Activated naive CD8-positive, alpha-beta T cell (primary cell): ENCODE measurements around the gene APBB3.
"Not testable (repeated sequence)": the region's sequence is repeated elsewhere in the genome, so short reads cannot be mapped to it uniquely, and the experiment has no call there.

Experiments used
- H3K27ac Mint-ChIP-seq: one replicate; pipeline ENCODE4 v1.8.0; 2021; ENCODE audit warnings: mixed read lengths
- H3K27me3 Mint-ChIP-seq: one replicate; pipeline ENCODE4 v1.8.0; 2021; ENCODE audit warnings: mixed read lengths
- H3K36me3 Mint-ChIP-seq: one replicate; pipeline ENCODE4 v1.8.0; 2021; ENCODE audit warnings: mixed read lengths
- H3K4me1 Mint-ChIP-seq: one replicate; pipeline ENCODE4 v1.8.0; 2021; ENCODE audit warnings: low read depth, mixed read lengths
- H3K4me3 Mint-ChIP-seq: one replicate; pipeline ENCODE4 v1.8.0; 2021; ENCODE audit warnings: mild to moderate bottlenecking, mixed read lengths
- H3K9me3 Mint-ChIP-seq: one replicate; pipeline ENCODE4 v1.8.0; 2021; ENCODE audit warnings: low read depth, mixed read lengths

The APBB3 gene

DNA sequence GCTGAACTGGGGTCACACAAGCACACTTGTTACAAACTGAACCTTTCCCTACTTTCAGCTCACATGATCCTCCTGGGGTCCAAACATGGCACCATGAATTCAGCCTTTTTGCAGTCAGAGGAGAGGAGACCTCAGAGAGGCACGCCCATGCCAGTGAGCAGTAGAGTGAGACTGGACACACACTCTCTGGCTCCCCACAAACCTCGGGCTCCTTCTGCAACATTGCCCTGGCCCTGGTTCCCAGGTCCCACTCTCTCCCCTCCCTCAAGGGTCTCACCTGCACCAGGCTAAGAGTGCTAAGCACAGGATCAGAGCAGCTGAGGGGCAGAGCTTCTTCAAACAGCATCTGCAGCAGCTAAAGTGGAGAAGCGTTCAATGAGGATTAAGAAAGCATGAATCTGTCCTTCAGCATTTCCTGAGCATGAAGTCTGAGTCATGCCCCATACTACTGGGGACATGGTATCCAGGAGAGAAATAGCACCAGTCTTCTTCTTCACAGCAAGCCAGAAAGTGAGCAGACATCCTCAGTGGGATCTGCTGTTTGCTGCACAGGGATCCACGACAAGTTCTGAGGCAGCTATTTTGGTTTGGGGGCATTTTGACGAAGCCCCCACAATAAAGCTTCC is 27.5 kb upstream of the APBB3 start:
- no peaks in the 10 kb centered on the region for H3K9me3 Mint-ChIP-seq
- no peaks in the 10 kb centered on the region for H3K27me3 Mint-ChIP-seq
- H3K4me1 Mint-ChIP-seq: no peaks in the 10 kb centered on the region
- no peak overlapping the region for H3K27ac Mint-ChIP-seq
- no peaks in the 10 kb centered on the region for H3K36me3 Mint-ChIP-seq
- no peak overlapping the region for H3K4me3 Mint-ChIP-seq

DNA sequence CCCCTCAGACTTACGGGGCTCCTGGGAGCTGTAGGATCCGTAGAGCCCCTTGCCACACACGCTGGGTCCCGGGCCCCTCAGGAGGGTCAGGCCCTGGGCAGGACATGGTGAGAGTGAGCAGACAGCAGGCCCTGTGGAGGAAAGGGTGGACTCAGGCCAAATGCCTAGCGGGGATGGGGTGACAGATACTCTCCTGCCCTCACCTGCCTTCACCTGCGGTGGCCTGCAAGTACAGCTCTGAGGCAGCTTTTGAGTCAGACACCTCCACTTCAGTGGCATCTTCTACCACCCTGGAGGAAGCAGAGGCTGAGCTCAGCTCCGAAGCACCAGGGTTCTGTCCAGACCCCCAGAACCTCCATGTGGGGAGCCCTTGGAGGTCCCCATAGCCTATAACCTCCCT is 26.5 kb upstream of the APBB3 start:
- Mint-ChIP-seq H3K4me1 (no peaks in the 10 kb centered on the region), H3K36me3 (no peaks in the 10 kb centered on the region), H3K4me3 (no peak overlapping the region), H3K27ac (no peak overlapping the region), H3K9me3 (no peaks in the 10 kb centered on the region), H3K27me3 (no peaks in the 10 kb centered on the region)

DNA sequence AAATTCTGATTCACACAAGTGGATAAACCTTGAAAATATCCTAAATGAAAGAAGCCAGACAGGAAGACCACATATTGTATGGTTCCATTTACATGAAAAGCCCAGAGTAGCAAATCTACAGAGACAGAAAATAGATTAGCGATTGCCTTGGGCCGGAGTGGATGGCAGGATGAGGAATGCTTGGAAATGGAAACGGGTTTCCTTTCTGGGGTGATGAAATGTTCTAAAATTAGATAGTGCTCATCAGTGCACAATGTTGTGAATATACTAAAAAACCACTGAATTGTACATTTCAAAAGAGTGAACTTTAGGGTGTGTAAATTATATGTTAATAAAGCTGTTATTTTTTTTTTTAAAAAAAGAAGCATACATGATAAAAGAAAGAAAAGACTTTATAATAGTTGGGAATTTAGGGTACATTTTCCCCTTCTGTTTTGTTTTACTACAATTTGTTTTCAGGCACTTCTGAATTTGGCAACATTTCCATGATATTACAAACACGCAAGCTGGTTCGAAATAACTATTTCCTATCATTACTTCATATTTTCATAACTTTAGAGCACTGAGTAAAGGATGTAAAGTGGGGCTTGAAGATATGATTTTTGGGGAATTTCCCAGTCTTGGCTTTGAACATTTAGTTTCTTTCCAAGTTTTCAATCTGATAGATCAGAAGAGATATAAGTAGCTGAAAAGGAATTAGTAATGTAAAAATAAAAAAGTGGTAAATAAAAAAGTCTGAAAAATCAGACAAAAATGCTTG is 24.1 kb upstream of the APBB3 start:
- peaks cover 6% of the 10 kb centered on the region for H3K9me3 Mint-ChIP-seq
- no peak overlapping the region for H3K27ac Mint-ChIP-seq
- no peaks in the 10 kb centered on the region for H3K27me3 Mint-ChIP-seq
- peaks cover 2% of the 10 kb centered on the region for H3K36me3 Mint-ChIP-seq
- H3K4me3 Mint-ChIP-seq: no peak overlapping the region
- H3K4me1 Mint-ChIP-seq: no peaks in the 10 kb centered on the region

DNA sequence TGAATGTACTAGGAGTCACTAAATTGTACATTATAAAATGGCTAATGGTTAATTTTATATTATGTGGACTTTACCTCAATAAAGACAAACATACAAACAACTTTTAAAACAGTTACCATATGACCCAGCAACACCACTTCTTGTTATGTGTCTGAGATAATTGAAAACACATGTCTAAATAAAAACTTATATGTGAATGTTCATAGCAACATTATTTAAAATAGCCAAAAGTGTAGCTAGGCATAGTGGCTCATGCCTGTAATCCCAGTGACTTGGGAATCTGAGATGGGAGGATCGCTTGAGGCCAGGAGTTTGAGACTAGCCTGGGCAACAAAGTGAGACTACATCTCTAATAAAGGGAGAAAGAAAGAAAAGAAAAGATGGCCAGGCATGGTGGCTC is 23.1 kb upstream of the APBB3 start:
- Mint-ChIP-seq H3K27me3 (peaks cover 2% of the 10 kb centered on the region), H3K4me3 (no peak overlapping the region), H3K9me3 (peaks cover 8% of the 10 kb centered on the region), H3K36me3 (peaks cover 5% of the 10 kb centered on the region), H3K4me1 (no peaks in the 10 kb centered on the region), H3K27ac (no peak overlapping the region)

DNA sequence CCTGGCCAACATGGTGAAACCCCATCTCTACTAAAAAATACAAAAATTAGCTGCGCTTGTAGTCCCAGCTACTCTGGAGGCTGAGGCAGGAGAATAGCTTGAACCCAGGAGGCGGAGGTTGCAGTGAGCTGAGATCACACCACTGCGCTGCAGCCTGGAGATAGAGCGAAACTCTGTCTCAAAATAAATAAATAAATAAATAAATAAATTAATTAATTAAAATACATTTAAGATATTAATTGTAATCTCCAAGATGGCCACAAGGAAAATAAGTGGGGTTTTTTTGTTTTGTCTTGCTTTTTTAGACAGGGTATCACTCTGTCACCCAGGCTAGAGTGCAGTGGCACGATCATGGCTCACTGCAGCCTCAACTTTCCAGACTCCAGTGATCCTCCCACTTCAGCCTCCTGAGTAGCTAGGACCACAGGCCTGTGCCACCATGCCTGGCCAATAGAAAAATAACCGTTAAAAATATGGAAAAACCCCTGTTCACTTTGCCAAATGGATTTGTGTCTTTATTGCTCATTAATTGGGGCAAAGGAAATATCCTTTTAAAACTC is 14.9 kb upstream of the APBB3 start:
- not testable (repeated sequence) for H3K4me3 Mint-ChIP-seq, H3K9me3 Mint-ChIP-seq, H3K27me3 Mint-ChIP-seq, H3K36me3 Mint-ChIP-seq, H3K4me1 Mint-ChIP-seq, H3K27ac Mint-ChIP-seq

DNA sequence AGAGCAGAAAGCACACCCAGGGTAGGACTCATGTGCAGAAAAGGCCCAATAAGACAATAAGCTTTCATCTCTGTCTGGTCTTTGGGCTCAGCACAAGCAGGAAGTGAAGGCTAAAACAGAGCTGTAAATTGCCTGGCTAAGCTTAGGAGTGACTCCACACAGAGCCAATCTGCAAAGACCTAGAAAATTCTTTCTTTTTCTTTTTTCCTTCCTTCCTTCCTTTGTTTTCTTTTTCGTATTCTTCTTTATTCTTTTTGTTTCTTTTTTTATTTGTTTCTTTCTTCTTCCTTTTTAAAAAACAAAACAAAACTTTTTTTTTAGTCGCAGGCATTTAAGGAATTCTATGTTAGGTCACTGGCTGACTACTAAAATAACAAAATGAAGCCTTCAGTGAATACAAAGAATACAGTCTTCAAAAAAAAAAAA is 12.4 kb upstream of the APBB3 start:
- H3K4me1 Mint-ChIP-seq: peaks cover 8% of the 10 kb centered on the region
- no peaks in the 10 kb centered on the region for H3K36me3 Mint-ChIP-seq
- H3K4me3 Mint-ChIP-seq: no peak overlapping the region
- peaks cover 2% of the 10 kb centered on the region for H3K27me3 Mint-ChIP-seq
- H3K27ac Mint-ChIP-seq: no peak overlapping the region
- no peaks in the 10 kb centered on the region for H3K9me3 Mint-ChIP-seq

DNA sequence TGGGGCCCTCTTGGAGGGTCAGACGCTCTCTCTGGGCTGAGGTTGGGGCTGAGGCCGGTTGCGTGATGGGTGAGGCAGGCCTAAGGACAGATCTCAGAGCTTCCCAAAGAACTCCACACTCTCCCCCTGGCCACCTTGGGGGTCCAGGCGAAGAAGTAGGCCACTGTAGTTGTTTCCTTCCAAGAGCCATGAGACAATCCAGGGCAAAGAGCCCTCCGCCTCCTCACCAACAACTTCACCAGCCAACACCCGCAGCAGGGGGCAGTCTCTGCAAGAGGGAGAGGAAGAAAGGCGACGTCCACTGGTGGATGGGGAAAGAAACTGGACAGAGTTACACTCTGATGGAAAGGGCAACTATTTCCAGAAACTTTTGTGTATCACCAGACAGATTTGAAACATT is 10.9 kb upstream of the APBB3 start:
- no peak overlapping the region for H3K4me3 Mint-ChIP-seq
- peaks cover 2% of the 10 kb centered on the region for H3K36me3 Mint-ChIP-seq
- H3K9me3 Mint-ChIP-seq: no peaks in the 10 kb centered on the region
- H3K27ac Mint-ChIP-seq: no peak overlapping the region
- peaks cover 9% of the 10 kb centered on the region for H3K4me1 Mint-ChIP-seq
- no peaks in the 10 kb centered on the region for H3K27me3 Mint-ChIP-seq

DNA sequence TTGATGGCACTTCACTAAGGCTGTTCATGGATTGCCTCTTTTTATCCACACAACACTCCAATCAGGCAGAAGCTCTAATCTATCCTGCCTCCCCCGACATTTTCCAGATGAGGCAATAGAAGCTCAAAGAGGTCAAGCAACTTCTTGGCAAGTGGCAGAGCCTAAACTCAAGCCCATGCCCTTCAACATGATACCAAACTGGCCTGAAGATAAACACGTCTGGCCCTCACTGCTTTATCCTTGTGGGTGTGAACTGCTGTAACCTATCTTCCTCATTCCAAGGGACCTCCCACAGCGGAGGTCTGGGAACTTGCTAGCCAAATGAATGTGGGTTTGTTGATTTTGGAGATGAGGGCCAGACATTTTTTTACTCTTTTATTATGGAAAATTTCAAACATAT is 9.8 kb upstream of the APBB3 start:
- no peak overlapping the region for H3K4me3 Mint-ChIP-seq
- no peak overlapping the region for H3K27ac Mint-ChIP-seq
- no peaks in the 10 kb centered on the region for H3K9me3 Mint-ChIP-seq
- no peaks in the 10 kb centered on the region for H3K27me3 Mint-ChIP-seq
- peaks cover 18% of the 10 kb centered on the region for H3K4me1 Mint-ChIP-seq
- H3K36me3 Mint-ChIP-seq: peaks cover 2% of the 10 kb centered on the region

DNA sequence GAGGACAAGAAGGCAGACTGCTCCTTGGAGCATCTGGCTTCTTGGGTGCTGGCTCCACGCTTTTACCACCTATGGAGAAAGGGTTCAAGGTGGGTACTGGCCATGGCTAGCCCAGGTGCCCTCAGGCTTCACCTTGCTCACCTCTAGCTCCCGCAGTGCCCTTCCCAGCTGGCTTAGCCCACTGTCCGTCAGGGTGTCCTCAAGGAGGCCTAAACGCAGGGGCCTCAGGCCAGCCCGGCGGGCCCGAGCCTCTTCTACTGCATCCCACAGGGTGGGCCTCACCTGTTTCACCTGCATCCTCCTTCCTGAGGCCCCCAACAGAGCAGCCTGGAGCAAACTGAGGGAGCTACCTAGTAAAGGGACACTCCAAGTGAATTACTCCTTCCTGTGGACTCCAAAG is 9.3 kb upstream of the APBB3 start:
- Mint-ChIP-seq H3K27ac (no peak overlapping the region), H3K36me3 (peaks cover 2% of the 10 kb centered on the region), H3K4me3 (no peak overlapping the region), H3K4me1 (peaks cover 23% of the 10 kb centered on the region), H3K9me3 (no peaks in the 10 kb centered on the region), H3K27me3 (no peaks in the 10 kb centered on the region)

DNA sequence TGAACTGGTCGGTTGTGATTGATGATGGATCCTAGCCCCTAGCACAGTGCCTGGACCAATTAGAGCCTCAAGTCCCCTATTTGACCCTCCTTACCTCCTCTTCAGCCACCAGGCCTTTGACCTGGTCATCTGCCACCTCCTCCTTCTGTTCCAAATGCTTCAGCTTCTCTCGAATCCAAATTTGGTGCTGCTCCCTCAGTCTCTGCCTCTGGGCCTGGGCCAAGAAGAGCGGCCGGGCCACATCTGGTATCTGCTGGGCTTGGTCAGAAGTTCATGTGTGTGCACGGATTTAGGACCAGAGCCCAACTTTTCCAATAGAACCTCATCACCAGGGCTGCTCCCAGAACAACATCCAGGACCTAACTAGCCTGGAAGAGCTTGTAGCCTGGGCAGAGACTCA is 6.7 kb upstream of the APBB3 start:
- Mint-ChIP-seq H3K9me3 (no peaks in the 10 kb centered on the region), H3K36me3 (peaks cover 2% of the 10 kb centered on the region), H3K27me3 (no peaks in the 10 kb centered on the region), H3K4me1 (peaks cover 38% of the 10 kb centered on the region), H3K27ac (peak overlapping the region; percentile 72), H3K4me3 (no peak overlapping the region)

DNA sequence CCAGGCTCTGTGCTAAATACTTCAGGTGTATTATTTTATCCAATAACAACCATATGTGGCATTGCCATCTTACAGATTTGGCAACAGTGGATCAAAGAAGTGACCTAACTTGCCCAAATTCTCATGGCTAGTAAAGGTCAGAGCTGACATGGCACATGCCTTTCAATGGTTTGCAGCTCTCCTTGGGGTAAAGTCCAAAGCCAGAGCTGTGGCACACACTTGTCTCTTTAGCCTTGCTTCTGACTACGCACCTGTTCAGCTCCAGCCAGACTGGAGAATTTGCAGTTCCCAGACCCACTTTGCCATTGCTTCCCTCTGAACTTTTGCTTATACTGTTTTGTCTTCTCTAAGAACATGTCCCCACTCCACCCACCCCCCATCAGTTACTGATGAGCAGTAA is 6.1 kb upstream of the APBB3 start:
- Mint-ChIP-seq H3K4me3 (peak overlapping the region; percentile 28), H3K4me1 (peaks cover 44% of the 10 kb centered on the region)

DNA sequence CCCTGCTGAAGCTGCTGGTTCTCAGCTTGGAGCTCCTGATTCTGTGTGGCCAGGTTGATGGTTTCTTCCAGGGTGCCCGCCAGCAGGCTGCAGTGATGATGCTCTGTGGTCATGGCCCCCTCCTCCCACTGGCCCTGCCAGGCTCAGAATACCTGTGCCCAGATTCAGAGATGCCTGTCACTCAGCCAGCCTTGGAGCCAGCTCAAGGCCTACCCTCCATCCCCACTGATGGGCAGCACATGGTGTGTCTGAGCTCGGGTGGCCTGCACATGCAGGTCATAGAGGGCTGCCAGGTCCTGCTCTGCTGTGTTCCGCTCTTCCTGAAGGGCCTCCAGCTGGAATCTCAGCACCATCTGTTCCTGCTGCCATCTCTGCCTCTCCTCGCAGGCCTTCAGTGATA is 5.7 kb upstream of the APBB3 start:
- peaks cover 46% of the 10 kb centered on the region for H3K4me1 Mint-ChIP-seq
- H3K27ac Mint-ChIP-seq: peak overlapping the region; percentile 95
- H3K4me3 Mint-ChIP-seq: peak overlapping the region; percentile 28
- H3K36me3 Mint-ChIP-seq: peaks cover 5% of the 10 kb centered on the region
- no peaks in the 10 kb centered on the region for H3K9me3 Mint-ChIP-seq
- no peaks in the 10 kb centered on the region for H3K27me3 Mint-ChIP-seq

More for the DNA sequence above, 6.1 kb upstream of the APBB3 start:
- Mint-ChIP-seq H3K9me3 (no peaks in the 10 kb centered on the region), H3K27me3 (no peaks in the 10 kb centered on the region), H3K36me3 (peaks cover 5% of the 10 kb centered on the region), H3K27ac (peak overlapping the region; percentile 95)

DNA sequence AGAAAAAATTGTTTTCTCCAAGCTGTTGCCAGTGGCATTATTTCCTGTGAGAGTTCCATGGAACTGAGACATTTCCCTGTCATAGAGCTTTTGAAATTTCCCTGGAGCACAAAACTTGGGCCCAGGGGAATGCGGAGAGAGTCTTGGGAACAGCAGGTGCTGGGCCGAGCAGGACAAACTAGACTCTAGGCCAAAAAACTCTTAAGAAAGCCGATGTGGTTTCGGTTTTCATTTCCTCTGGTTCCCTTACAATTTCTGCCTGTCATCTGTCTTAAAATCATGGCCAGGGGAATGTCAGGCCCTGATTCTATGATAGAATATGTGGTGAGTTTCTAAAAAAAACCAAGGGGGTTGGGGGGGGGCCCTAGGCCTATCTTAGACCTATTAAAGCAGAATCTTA is 4.8 kb upstream of the APBB3 start:
- Mint-ChIP-seq H3K27me3 (no peaks in the 10 kb centered on the region), H3K4me3 (peak overlapping the region; percentile 73), H3K4me1 (peaks cover 49% of the 10 kb centered on the region)

DNA sequence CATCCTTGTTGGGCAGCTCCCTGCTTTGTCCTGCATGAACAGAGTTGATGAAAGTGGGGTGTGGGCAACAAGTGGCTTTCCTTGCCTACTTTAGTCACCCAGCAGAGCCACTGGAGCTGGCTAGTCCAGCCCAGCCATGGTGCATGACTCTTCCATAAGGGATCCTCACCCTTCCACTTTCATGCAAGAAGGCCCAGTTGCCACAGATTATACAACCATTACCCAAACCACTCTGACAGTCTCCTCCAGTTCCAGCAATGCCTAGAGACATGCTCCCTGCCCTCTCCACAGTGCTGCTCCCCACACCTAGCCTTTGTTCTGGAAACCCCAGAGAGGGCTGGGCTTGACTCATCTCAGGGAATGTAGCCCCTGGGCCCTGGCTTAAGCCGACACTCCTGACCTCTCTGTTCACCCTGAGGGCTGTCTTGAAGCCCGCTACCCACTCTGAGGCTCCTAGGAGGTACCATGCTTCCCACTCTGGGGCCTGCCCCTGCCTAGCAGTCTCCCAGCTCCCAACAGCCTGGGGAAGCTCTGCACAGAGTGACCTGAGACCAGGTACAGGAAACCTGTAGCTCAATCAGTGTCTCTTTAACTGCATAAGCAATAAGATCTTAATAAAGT is 4.2 kb upstream of the APBB3 start:
- Mint-ChIP-seq H3K9me3 (no peaks in the 10 kb centered on the region), H3K27me3 (no peaks in the 10 kb centered on the region), H3K4me3 (peak overlapping the region; percentile 23), H3K27ac (peak overlapping the region; percentile 95), H3K36me3 (peaks cover 5% of the 10 kb centered on the region), H3K4me1 (peaks cover 54% of the 10 kb centered on the region)

More for the DNA sequence above, 4.8 kb upstream of the APBB3 start:
- Mint-ChIP-seq H3K9me3 (no peaks in the 10 kb centered on the region), H3K27ac (peak overlapping the region; percentile 95), H3K36me3 (peaks cover 5% of the 10 kb centered on the region)

DNA sequence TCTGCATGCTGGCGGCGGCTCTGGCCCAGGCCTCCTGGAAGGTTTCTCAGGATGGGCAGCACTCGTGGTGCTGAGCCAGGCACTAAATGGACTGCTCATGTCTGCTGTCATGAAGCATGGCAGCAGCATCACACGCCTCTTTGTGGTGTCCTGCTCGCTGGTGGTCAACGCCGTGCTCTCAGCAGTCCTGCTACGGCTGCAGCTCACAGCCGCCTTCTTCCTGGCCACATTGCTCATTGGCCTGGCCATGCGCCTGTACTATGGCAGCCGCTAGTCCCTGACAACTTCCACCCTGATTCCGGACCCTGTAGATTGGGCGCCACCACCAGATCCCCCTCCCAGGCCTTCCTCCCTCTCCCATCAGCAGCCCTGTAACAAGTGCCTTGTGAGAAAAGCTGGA is 3.5 kb upstream of the APBB3 start:
- H3K4me1 Mint-ChIP-seq: peaks cover 58% of the 10 kb centered on the region
- H3K36me3 Mint-ChIP-seq: peaks cover 5% of the 10 kb centered on the region
- no peaks in the 10 kb centered on the region for H3K9me3 Mint-ChIP-seq
- peak overlapping the region; percentile 27 for H3K4me3 Mint-ChIP-seq
- no peaks in the 10 kb centered on the region for H3K27me3 Mint-ChIP-seq
- peak overlapping the region; percentile 46 for H3K27ac Mint-ChIP-seq
